Spleen (tissue), 11 donors: Measurements from ENCODE around the gene PAMR1. TPM values are rescaled to one million over a fixed set of nuclear protein-coding genes. Genes with fewer than 3 reads are reported as not detected.

ENCODE experiments used
- DNase-seq: peaks from one replicate; pipeline ENCODE4 v3.0.0-alpha.2; 2020
- H3K27ac ChIP-seq, 8 donors: fragments of 200-600 bp; sonication (generic) in 7 of 8; 1 replicate in 4 of 8; 2 replicates in 4 of 8; pipeline versions ENCODE4 v1.5.0 to v1.8.0; 2016 to 2021; ENCODE audit warnings: inconsistent platforms in 4 of 8, mild to moderate bottlenecking in 4 of 8, moderate library complexity in 1 of 8
- H3K27me3 ChIP-seq, 7 donors: fragments of 200-600 bp; sonication (generic) in 6 of 7; replicated peaks in 1 of 7; 1 replicate in 4 of 7; 2 replicates in 3 of 7; pipeline versions ENCODE4 v1.5.0 to v1.8.0; 2016 to 2021; ENCODE audit warnings: inconsistent platforms in 3 of 7, mild to moderate bottlenecking in 1 of 7
- H3K36me3 ChIP-seq, 6 donors: fragments of 200-600 bp; sonication (generic) in 5 of 6; 1 replicate in 4 of 6; 2 replicates in 2 of 6; pipeline versions ENCODE4 v1.5.0 to v1.8.0; 2016 to 2021; ENCODE audit warnings: inconsistent platforms in 2 of 6
- H3K4me1 ChIP-seq, 6 donors: fragments of 200-600 bp; sonication (generic) in 5 of 6; 1 replicate in 3 of 6; 2 replicates in 3 of 6; pipeline versions ENCODE4 v1.5.0 to v1.8.0; 2016 to 2021; ENCODE audit warnings: inconsistent platforms in 3 of 6
- H3K4me3 ChIP-seq, 8 donors: fragments of 200-600 bp; sonication (generic) in 7 of 8; 1 replicate in 4 of 8; 2 replicates in 4 of 8; pipeline versions ENCODE4 v1.5.0 to v1.8.0; 2016 to 2021; ENCODE audit warnings: inconsistent platforms in 4 of 8, mild to moderate bottlenecking in 4 of 8, moderate library complexity in 2 of 8
- H3K9me3 ChIP-seq, 8 donors: fragments of 200-600 bp; sonication (generic) in 7 of 8; 1 replicate in 4 of 8; 2 replicates in 4 of 8; pipeline versions ENCODE4 v1.5.0 to v1.8.0; 2016 to 2021; ENCODE audit warnings: inconsistent platforms in 4 of 8
- CTCF ChIP-seq, 11 experiments: fragments of 200-600 bp in 7 of 11; fragments of 450-650 bp in 4 of 11; sonication (generic) in 4 of 11; IDR thresholded peaks in 8 of 11; conservative IDR thresholded peaks in 3 of 11; 1 replicate in 7 of 11; 2 replicates in 4 of 11; pipeline versions ENCODE4 v1.4.0 to v1.8.0; 2016 to 2021; ENCODE audit warnings: antibody characterized with exemption in 11 of 11, inconsistent platforms in 4 of 11, mild to moderate bottlenecking in 1 of 11
- POLR2A ChIP-seq, 3 donors: fragments of 450-650 bp; IDR thresholded peaks; one replicate each; pipeline ENCODE4 v1.5.1; 2017; ENCODE audit warnings: antibody characterized with exemption in 3 of 3, mild to moderate bottlenecking in 1 of 3
- POLR2AphosphoS5 ChIP-seq, 3 donors: sonication (generic); formaldehyde crosslinking; IDR thresholded peaks; one replicate each; pipeline ENCODE4 v1.5.1; 2017; ENCODE audit warnings: antibody characterized with exemption in 3 of 3
- WGBS, 5 donors: extraction: QIAGEN DNeasy Blood & Tissue Kit in 3 of 5; methylation state at CpG; one replicate each; pipeline versions ENCODE4 v1.1.5 to v1.1.7; 2013 to 2018; 5-methylcytosine and 5-hydroxymethylcytosine counted together
- intact Hi-C: fragments of 100-400 bp; cut with DNase I; formaldehyde crosslinking; loops from one replicate; pipeline ENCODE4 v1.15.0; 2023; ENCODE audit warnings: low total_unique reads
- polyA plus RNA-seq, 3 donors: library from polyadenylated mRNA; stranded (reverse); fragments of 200-250 nt; gene quantifications; one replicate each; pipeline ENCODE4 v1.2.1, GENCODE V29; 2013
- total RNA-seq, 7 donors: library from RNA; depleted of rRNA in 3 of 7; stranded (reverse); fragments of >200 nt in 3 of 7; fragmentation: NEBNext Ultra II Directional in 4 of 7; extraction: Animal tissue kit (Norgen Biotek cat#: 25700) in 4 of 7; gene quantifications; one replicate each; pipeline versions ENCODE4 v1.1.0 to v1.2.1, GENCODE V29; 2016 to 2021
- donor health status: healthy with polysubstance abuse.
- donor health status: DM: no; HTN: no; CAD: no; lungs with moderate emphysema.
- donor health status: DM: no; HTN: no; CAD: no.
- donor health status: Bipolar disorder and iron deficiency.
- donor health status: healthy.
- donor health status: DM: no; HTN: no; CAD: no.
- donor health status: DM: yes; HTN: yes; CAD: no.

Gene PAMR1
- total and polyA plus RNA-seq, 10 donors, result 1.3 to 23.6 (median 5.1) TPM

- no peak for TF ChIP-seq POLR2AphosphoS5 (IDR thresholded peaks at IDR 0.05)
- no peak for TF ChIP-seq CTCF (IDR thresholded peaks at IDR 0.05 in 8 of 11, conservative IDR thresholded peaks at IDR 0.05 in 3 of 11)
- no peak for TF ChIP-seq POLR2A (IDR thresholded peaks at IDR 0.05)
- peaks cover 0 to 14% (median 0%) of the 10 kb centered on the region in 7 donors for H3K27me3 ChIP-seq
- WGBS, 5 donors, result 76 to 84% (median 77%) methylated on average over 4 of the region's 4 CpGs
- no peak for DNase-seq
- H3K27ac ChIP-seq, result no peak overlapping the region
- intact Hi-C loops, result no loop called here
- H3K4me1 ChIP-seq, result no peaks in the 10 kb centered on the region
- no peak overlapping the region for H3K4me3 ChIP-seq
- H3K9me3 ChIP-seq, result no peaks in the 10 kb centered on the region
- H3K36me3 ChIP-seq, result no peaks in the 10 kb centered on the region
Observed at GRCh38 chr11:35491231-35491871, 34.1 kb downstream of the PAMR1 start.

- Histone ChIP-seq H3K27me3 (peaks cover 0 to 40% (median 0%) of the 10 kb centered on the region in 7 donors), H3K4me3 (no peak overlapping the region), H3K4me1 (peaks cover 0 to 5% (median 0%) of the 10 kb centered on the region in 6 donors), H3K27ac (no peak overlapping the region), H3K9me3 (peaks cover 0 to 5% (median 3%) of the 10 kb centered on the region in 8 donors), H3K36me3 (no peaks in the 10 kb centered on the region)
- WGBS, 5 donors, result 77 to 93% (median 90%) methylated on average over 1 of the region's 1 CpG
- intact Hi-C loops, result loop anchor here (5.0 to 10.0 kb wide), 3 partner anchors 493 to 777 kb away; no protein-coding TSS in a partner anchor
- no peak for DNase-seq
- TF ChIP-seq POLR2AphosphoS5 (IDR thresholded peaks at IDR 0.05) (no peak), CTCF (IDR thresholded peaks at IDR 0.05 in 8 of 11, conservative IDR thresholded peaks at IDR 0.05 in 3 of 11) (no peak), POLR2A (IDR thresholded peaks at IDR 0.05) (no peak)
Observed at GRCh38 chr11:35488117-35488516, 37.3 kb downstream of the PAMR1 start.

- WGBS, 5 donors, result 26 to 38% (median 31%) methylated on average over 6 of the region's 6 CpGs
Observed at GRCh38 chr11:35487532-35488078, 37.8 kb downstream of the PAMR1 start.

More at GRCh38 chr11:35487532-35488078, 37.8 kb downstream of the PAMR1 start:
- no peak overlapping the region for H3K27ac ChIP-seq
- H3K36me3 ChIP-seq, result no peaks in the 10 kb centered on the region
- H3K4me1 ChIP-seq, result peaks cover 0 to 5% (median 0%) of the 10 kb centered on the region in 6 donors
- no peak overlapping the region for H3K4me3 ChIP-seq
- DNase-seq, result no peak
- H3K9me3 ChIP-seq, result peaks cover 0 to 10% (median 8%) of the 10 kb centered on the region in 8 donors
- intact Hi-C loops, result loop anchor here (5.0 to 10.0 kb wide), 3 partner anchors 493 to 777 kb away; no protein-coding TSS in a partner anchor
- peaks cover 0 to 40% (median 0%) of the 10 kb centered on the region in 7 donors for H3K27me3 ChIP-seq
- TF ChIP-seq POLR2AphosphoS5 (IDR thresholded peaks at IDR 0.05) (no peak), POLR2A (IDR thresholded peaks at IDR 0.05) (no peak), CTCF (IDR thresholded peaks at IDR 0.05 in 8 of 11, conservative IDR thresholded peaks at IDR 0.05 in 3 of 11) (peak in 4 of 11 experiments; percentile 11 to 28 (median 14))
